Epithelial cell of umbilical artery (primary cell): ENCODE results near the gene FAM227A. TPM values are rescaled to one million over a fixed set of nuclear protein-coding genes. Genes with fewer than 3 reads are reported as not detected.

Source experiments
- total RNA-seq: library from RNA; depleted of rRNA; stranded (reverse); fragments of >200 nt; gene quantifications from 2 replicates; pipeline ENCODE4 v1.2.3, GENCODE V29; 2014

FAM227A gene
- 2.9 and 4.6 TPM in 2 replicates for total RNA-seq

GRCh38 chr22:38656256-38657044 lies at the start of gene FAM227A, which contains the start of gene CBY1:
TSS of gene FAM227A (minus strand) at chr22:38656392. CDS start at chr22:38650168, 6,224 bp downstream.
TSS of gene CBY1 (plus strand) at chr22:38656638. CDS start at chr22:38668055, 11,417 bp downstream.

GRCh38 chr22:38705235-38706100 lies 49.3 kb upstream of the FAM227A start, which contains the start of gene GTPBP1:
TSS of gene GTPBP1 (plus strand) at chr22:38705944. CDS start at chr22:38705956, 12 bp downstream.

GRCh38 chr22:38700789-38701628 lies 44.8 kb upstream of the FAM227A start, which contains the start of gene JOSD1:
TSS of gene JOSD1 (minus strand) at chr22:38700943. CDS start at chr22:38699987, 956 bp downstream.

GRCh38 chr22:38681582-38682335 lies 25.6 kb upstream of the FAM227A start, which contains the start of gene TOMM22:
TSS of gene TOMM22 (plus strand) at chr22:38681957. CDS start at chr22:38681979, 22 bp downstream.

GRCh38 chr22:38569972-38570778 lies 86.0 kb downstream of the FAM227A start, which contains the start of gene DMC1:
TSS of gene DMC1 (minus strand) at chr22:38570183. CDS start at chr22:38568256, 1,927 bp downstream.

Other genes starting within 250 kb of the FAM227A start
- not detected in 2 replicates for gene KCNJ4, start 201.2 kb downstream of the FAM227A start, total RNA-seq
- gene KDELR3, start 188.3 kb downstream of the FAM227A start, total RNA-seq = 25.5 and 80.2 TPM in 2 replicates
- gene DDX17, start 150.1 kb downstream of the FAM227A start, total RNA-seq = 394 and 520 TPM in 2 replicates
- gene DMC1, start 86.2 kb downstream of the FAM227A start, total RNA-seq = 1.6 and 3.6 TPM in 2 replicates
- gene CBY1, start 246 bp upstream of the FAM227A start, total RNA-seq = 23.7 and 24.5 TPM in 2 replicates
- 103 and 142 TPM in 2 replicates for gene TOMM22, start 25.6 kb upstream of the FAM227A start, total RNA-seq
- 63.7 and 79.8 TPM in 2 replicates for gene JOSD1, start 44.6 kb upstream of the FAM227A start, total RNA-seq
- 24.7 and 31.0 TPM in 2 replicates for gene GTPBP1, start 49.6 kb upstream of the FAM227A start, total RNA-seq
- gene SUN2, start 99.6 kb upstream of the FAM227A start, total RNA-seq = 78.4 and 134 TPM in 2 replicates
- 13.5 and 17.5 TPM in 2 replicates for gene DNAL4, start 137.8 kb upstream of the FAM227A start, total RNA-seq
- gene NPTXR, start 187.6 kb upstream of the FAM227A start, total RNA-seq = 0.32 and 0.46 TPM in 2 replicates
- gene CBX6, start 215.8 kb upstream of the FAM227A start, total RNA-seq = 28.3 and 31.6 TPM in 2 replicates